Endothelial cell (in vitro differentiated cells): Measurements from ENCODE around the gene SPI1. TPM values are rescaled to one million over a fixed set of nuclear protein-coding genes. Genes with fewer than 3 reads are reported as not detected.

Source experiments
- DNase-seq: peaks from one replicate; pipeline ENCODE4 v3.0.0; 2021; ENCODE audit warnings: low spot score
- H3K27ac Mint-ChIP-seq: one replicate; pipeline ENCODE4 v1.8.0; 2021; ENCODE audit warnings: mixed read lengths, inconsistent platforms; ENCODE audit not compliant: unreplicated experiment
- H3K27me3 Mint-ChIP-seq: one replicate; pipeline ENCODE4 v1.8.0; 2021; ENCODE audit warnings: mild to moderate bottlenecking, moderate library complexity, mixed read lengths, inconsistent platforms; ENCODE audit not compliant: unreplicated experiment
- H3K36me3 Mint-ChIP-seq: one replicate; pipeline ENCODE4 v1.8.0; 2021; ENCODE audit warnings: mild to moderate bottlenecking, low read depth, mixed read lengths, inconsistent platforms; ENCODE audit not compliant: unreplicated experiment
- H3K4me1 Mint-ChIP-seq: one replicate; pipeline ENCODE4 v1.8.0; 2021; ENCODE audit warnings: mild to moderate bottlenecking, mixed read lengths, inconsistent platforms; ENCODE audit not compliant: unreplicated experiment
- H3K4me3 Mint-ChIP-seq: one replicate; pipeline ENCODE4 v1.8.0; 2021; ENCODE audit warnings: mild to moderate bottlenecking, mixed read lengths, inconsistent platforms; ENCODE audit not compliant: unreplicated experiment
- H3K9me3 Mint-ChIP-seq: one replicate; pipeline ENCODE4 v1.8.0; 2021; ENCODE audit warnings: mixed read lengths, inconsistent platforms; ENCODE audit not compliant: unreplicated experiment
- total RNA-seq: library from RNA; stranded (reverse); fragmentation: NEBNext Ultra II Directional; extraction: Animal tissue kit (Norgen Biotek cat#: 25700); gene quantifications from one replicate; pipeline ENCODE4 v1.2.1, GENCODE V29; 2021; ENCODE audit not compliant: unreplicated experiment
- TF ChIP-seq, protein P1 (sequence below): fragments of 200-600 bp; sonication (generic); IDR thresholded peaks from one replicate; pipeline ENCODE4 v1.5.0; 2021; ENCODE audit warnings: antibody characterized with exemption; ENCODE audit not compliant: unreplicated experiment

Gene SPI1
- total RNA-seq, 1 donor from 2014 or later, result not detected

DNA sequence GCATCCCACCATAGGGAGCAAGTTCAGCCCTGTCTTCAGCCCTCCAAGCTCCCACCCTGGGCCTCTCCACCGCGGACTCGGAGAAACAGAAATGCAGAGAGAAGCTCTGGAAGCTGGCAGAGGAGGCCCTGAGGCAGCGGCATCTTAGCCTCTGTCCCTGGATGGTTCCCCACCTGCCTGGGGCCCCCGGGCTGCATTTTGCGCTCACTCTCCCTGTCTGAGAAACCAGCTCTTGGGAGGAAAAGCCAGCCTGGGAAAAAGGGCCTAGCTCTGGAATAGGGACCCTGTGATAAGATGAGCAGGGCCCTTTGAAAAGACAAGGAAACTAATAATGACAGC, 12.0 kb upstream of the SPI1 start:
- Mint-ChIP-seq H3K4me1 (peaks cover 14% of the 10 kb centered on the region), H3K36me3 (no peaks in the 10 kb centered on the region), H3K4me3 (no peak overlapping the region), H3K9me3 (no peaks in the 10 kb centered on the region), H3K27ac (no peak overlapping the region), H3K27me3 (peaks cover 5% of the 10 kb centered on the region)
- TF ChIP-seq, protein P1, sequence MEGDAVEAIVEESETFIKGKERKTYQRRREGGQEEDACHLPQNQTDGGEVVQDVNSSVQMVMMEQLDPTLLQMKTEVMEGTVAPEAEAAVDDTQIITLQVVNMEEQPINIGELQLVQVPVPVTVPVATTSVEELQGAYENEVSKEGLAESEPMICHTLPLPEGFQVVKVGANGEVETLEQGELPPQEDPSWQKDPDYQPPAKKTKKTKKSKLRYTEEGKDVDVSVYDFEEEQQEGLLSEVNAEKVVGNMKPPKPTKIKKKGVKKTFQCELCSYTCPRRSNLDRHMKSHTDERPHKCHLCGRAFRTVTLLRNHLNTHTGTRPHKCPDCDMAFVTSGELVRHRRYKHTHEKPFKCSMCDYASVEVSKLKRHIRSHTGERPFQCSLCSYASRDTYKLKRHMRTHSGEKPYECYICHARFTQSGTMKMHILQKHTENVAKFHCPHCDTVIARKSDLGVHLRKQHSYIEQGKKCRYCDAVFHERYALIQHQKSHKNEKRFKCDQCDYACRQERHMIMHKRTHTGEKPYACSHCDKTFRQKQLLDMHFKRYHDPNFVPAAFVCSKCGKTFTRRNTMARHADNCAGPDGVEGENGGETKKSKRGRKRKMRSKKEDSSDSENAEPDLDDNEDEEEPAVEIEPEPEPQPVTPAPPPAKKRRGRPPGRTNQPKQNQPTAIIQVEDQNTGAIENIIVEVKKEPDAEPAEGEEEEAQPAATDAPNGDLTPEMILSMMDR, result no peak
- no peak for DNase-seq

GRCh38 chr11:47389577-47390421, 11.5 kb upstream of the SPI1 start:
- H3K4me1 Mint-ChIP-seq, result peaks cover 13% of the 10 kb centered on the region
- H3K27ac Mint-ChIP-seq, result no peak overlapping the region
- H3K36me3 Mint-ChIP-seq, result no peaks in the 10 kb centered on the region
- TF ChIP-seq, protein P1, result no peak
- H3K4me3 Mint-ChIP-seq, result no peak overlapping the region
- H3K9me3 Mint-ChIP-seq, result no peaks in the 10 kb centered on the region
- no peak for DNase-seq
- peaks cover 5% of the 10 kb centered on the region for H3K27me3 Mint-ChIP-seq

DNA sequence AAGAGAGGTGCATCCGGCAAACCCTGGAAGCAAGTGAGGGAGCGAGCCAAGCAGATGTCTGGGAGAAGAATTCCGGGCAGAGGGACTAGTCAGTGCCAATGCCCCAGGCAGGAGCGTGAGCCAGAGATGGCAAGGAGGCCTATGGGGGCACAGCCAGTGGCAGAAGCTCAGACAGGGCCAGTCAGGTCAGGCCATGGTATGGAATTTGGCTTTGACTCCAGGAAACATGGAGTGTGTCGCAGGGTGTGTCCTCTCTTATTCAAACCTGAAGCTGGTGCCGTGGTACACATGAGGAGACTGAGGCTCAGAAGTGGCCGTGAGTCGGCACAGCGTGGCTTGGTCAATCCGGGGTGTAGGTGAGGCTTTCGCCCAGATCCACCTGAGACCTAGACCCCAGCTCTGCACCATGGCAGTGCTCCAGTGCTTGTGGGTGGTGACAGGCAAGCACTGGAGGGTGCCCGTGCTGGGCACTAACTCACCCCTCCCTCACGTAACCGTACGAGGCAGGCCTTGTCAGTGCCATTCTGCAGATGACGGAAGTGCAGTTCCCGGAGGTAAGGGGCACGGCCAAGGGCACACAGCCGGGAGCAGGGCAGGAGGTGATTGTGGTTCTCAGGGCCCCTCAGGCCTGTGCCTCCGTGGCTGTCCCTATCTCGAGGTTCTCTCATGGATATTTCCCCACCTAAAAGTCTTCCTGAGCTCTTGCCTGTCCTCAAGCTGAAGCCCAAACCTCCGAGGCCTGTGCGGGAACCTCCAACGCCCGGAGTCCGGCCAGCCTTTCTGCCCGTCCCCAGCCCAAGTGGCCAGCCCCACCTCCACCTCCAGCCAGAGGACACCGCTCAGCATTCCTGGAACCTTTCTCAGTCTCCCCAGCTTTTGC, 10.6 kb upstream of the SPI1 start:
- TF ChIP-seq, protein P1, result no peak
- no peak for DNase-seq
- Mint-ChIP-seq H3K36me3 (no peaks in the 10 kb centered on the region), H3K4me1 (peaks cover 7% of the 10 kb centered on the region), H3K9me3 (no peaks in the 10 kb centered on the region), H3K27ac (no peak overlapping the region), H3K4me3 (no peak overlapping the region), H3K27me3 (peaks cover 3% of the 10 kb centered on the region)

DNA sequence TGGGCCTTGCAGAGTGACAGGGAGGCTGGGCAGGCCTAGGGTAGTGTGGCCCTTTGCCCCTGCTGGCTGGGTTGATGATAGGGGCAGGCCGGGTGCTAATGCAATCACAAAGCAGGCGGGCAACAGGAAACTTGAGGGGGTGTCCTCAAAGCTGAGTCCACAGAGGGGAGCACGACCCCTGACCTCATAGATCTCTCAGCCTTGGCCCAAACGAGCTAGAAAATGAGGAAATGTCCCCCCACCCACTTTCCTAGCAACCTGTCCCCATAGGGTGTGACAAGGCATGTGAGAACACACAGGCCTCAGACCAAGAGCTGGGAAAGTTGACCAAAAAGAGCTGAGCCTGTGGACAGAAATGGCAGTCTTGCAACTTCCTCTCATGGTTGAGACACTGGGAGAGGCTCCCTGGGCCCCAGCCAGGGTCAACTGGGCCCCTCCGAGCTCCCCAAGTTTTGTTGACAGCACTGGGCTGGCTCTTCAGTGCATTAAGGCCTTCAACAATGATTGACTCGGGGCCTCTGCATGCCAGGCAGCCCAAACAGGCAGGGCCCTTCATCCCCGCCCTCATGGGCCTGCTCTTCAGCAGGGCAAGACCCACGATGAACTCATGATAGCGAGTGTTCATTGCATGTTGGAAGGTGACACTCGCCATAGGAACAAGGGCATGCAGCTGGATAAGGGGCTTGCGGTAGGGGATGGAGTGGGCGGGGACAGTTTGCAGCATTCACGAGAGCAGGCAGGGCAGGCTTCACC, 9.8 kb upstream of the SPI1 start:
- H3K9me3 Mint-ChIP-seq, result no peaks in the 10 kb centered on the region
- no peaks in the 10 kb centered on the region for H3K36me3 Mint-ChIP-seq
- peaks cover 3% of the 10 kb centered on the region for H3K4me1 Mint-ChIP-seq
- TF ChIP-seq, protein P1, result no peak
- no peak for DNase-seq
- H3K27me3 Mint-ChIP-seq, result peaks cover 3% of the 10 kb centered on the region
- no peak overlapping the region for H3K4me3 Mint-ChIP-seq
- no peak overlapping the region for H3K27ac Mint-ChIP-seq
